ENCODE measurements around the gene PAGE2B. TPM values are rescaled to one million over a fixed set of nuclear protein-coding genes. Genes with fewer than 3 reads are reported as not detected.

PAGE2B gene
- total RNA-seq, result not detected in 2 replicates

DNA sequence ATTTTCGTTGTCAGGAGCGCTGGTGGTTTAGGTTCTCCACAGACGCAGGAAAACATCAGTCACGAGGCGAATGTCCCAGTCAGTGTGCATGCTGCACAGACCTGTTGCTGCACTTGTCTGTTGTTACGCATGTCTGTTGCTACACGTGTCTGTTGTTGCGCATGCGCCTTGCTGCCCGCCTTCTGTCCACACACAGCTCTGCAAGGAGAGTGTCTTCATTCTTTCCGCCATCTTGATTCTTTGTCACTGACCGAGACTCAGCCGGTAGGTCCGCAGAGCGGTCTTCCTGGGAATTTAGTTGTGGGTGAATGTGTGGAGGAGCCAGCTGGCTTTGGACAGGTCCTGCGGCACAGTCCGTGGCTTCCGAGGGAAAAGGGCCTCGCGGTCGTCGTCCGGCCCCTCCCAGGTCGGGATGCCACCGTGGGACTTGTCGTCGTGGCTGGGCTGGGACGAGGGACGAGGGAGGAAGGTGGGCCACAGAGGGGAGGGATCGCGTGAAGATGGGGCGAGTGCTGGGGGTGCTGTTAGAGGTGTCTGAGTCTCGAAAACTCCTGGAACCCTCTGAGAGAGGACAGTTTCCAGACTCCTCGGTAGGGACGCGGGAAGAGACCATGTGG lies at the start of gene PAGE2B:
Gene PAGE2B, plus strand, starts transcription at position 180 of the 617 bp plus-strand sequence. CDS start 1,012 bp downstream, outside the sequence.

GRCh38 chrX:55030271-55031205 lies 44.3 kb upstream of the PAGE2B start, which contains the start of gene ALAS2:
Gene ALAS2 (minus strand): TSS chrX:55030977. CDS start chrX:55026000, 4,977 bp downstream.

GRCh38 chrX:55088795-55089489 lies 14.1 kb downstream of the PAGE2B start, which contains the start of gene PAGE2:
Gene PAGE2 (plus strand): TSS chrX:55089018. CDS start chrX:55090021, 1,003 bp downstream.

Other genes with a start within 250 kb of the PAGE2B start
- gene TRO, start 154.2 kb upstream of the PAGE2B start, total RNA-seq, result 19.5 and 20.8 TPM in 2 replicates
- 0.45 TPM in 1 of 2 replicates, not detected in the other for gene PFKFB1, start 80.8 kb upstream of the PAGE2B start, total RNA-seq
- 15.5 and 15.8 TPM in 2 replicates for gene APEX2, start 74.7 kb upstream of the PAGE2B start, total RNA-seq
- gene ALAS2, start 44.1 kb upstream of the PAGE2B start, total RNA-seq, result not detected in 2 replicates
- gene PAGE2, start 14.0 kb downstream of the PAGE2B start, total RNA-seq, result not detected in 2 replicates
- gene PAGE5, start 145.3 kb downstream of the PAGE2B start, total RNA-seq, result not detected in 2 replicates
- not detected in 2 replicates for gene PAGE3, start 189.9 kb downstream of the PAGE2B start, total RNA-seq